GM19324 (cell line): ENCODE measurements around the gene NBAS.

Experiments used
- ATAC-seq: cut with Tn5 transposase; IDR thresholded peaks from one replicate; pipeline ENCODE4 v1.9.1; 2021; ENCODE audit warnings: mild to moderate bottlenecking, moderate library complexity; ENCODE audit not compliant: unreplicated experiment, low FRiP score

The NBAS gene

DNA sequence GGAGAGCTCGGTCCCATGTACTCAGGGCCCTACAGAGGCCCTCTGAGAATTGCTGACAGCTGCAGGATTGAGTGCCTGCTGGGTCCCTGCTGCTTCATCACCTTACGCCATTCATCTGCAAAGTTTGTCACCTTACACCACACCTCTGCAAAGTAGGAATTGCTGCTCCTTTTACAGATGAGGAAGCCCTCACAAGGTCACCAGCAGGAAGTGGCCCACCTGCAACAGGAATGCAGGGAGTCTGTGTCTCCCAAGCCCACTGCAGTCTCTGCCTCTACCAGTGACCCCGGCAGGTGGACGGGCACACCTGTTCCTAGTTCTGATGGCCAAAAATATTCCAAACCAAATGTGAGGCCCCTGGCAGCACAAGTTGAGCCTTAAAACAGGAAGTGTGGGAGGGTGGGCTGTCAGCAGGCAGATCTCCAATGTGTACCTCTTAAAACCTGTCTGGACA lies 441.4 kb downstream of the NBAS start:
- no peak for ATAC-seq

DNA sequence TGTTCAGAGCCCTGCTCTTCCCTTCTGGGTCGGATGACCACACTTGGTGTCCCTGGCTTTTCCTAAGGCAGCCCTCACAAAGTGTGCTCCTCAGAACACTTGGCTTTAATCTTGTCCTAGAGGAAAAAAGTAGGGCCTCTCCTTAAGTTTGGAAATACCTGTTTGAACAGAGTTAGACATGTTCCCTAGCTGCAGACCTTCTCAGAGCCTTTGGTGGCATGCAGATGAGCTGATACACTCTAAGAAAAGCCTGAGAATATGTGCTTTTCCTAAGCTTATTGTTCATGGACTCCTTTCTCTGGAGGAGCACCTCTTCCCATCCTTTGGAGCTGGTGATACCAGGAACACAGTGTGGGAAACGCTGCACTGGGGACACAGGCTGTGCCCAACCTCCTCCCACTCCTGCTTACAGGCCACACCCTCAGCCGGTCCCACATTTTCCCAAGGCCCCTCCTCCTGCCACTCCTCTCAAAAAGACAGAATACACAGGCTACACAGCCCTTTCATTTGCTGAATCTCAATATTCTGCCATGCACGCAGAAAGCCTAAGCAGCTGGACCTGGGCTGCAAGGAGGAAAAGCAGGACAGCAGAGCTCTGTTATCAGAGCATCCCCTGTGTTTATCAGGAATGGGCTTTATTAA lies 443.6 kb downstream of the NBAS start:
- no peak for ATAC-seq
